Prostate gland (tissue), 2 donors: ENCODE measurements around the gene DOP1B. TPM values are rescaled to one million over a fixed set of nuclear protein-coding genes. Genes with fewer than 3 reads are reported as not detected.
"Not testable (repeated sequence)": the region's sequence is repeated elsewhere in the genome, so short reads cannot be mapped to it uniquely, and the experiment has no call there.

ENCODE experiments used
- DNase-seq: peaks from one replicate; pipeline ENCODE4 v3.0.0-alpha.2; 2019; ENCODE audit warnings: low spot score
- H3K27ac ChIP-seq, 2 donors: fragments of 200-600 bp; sonication (generic); 2 replicates each; pipeline ENCODE4 v1.5.1; 2017 to 2019
- H3K27me3 ChIP-seq: fragments of 200-600 bp; sonication (generic); replicated peaks from 2 replicates; pipeline ENCODE4 v1.5.1; 2019; ENCODE audit not compliant: insufficient read depth
- H3K36me3 ChIP-seq, 2 donors: fragments of 200-600 bp; sonication (generic); 1 replicate in 1 of 2; 2 replicates in 1 of 2; pipeline versions ENCODE4 v1.5.1 to v1.8.1; 2017 to 2019
- H3K4me1 ChIP-seq: fragments of 200-600 bp; sonication (generic); replicated peaks from 2 replicates; pipeline ENCODE4 v1.5.1; 2019
- H3K4me3 ChIP-seq, 2 donors: fragments of 200-600 bp; sonication (generic); 2 replicates each; pipeline ENCODE4 v1.5.1; 2017 to 2019
- H3K9me3 ChIP-seq: fragments of 200-600 bp; sonication (generic); 2 replicates; pipeline ENCODE4 v1.5.1; 2017
- POLR2A ChIP-seq: fragments of 450-650 bp; IDR thresholded peaks from one replicate; pipeline ENCODE4 v1.6.1; 2016; ENCODE audit warnings: antibody characterized with exemption, mild to moderate bottlenecking
- POLR2AphosphoS5 ChIP-seq: sonication (generic); formaldehyde crosslinking; IDR thresholded peaks from one replicate; pipeline ENCODE4 v1.6.1; 2017; ENCODE audit warnings: antibody characterized with exemption
- WGBS: methylation state at CpG from one replicate; pipeline ENCODE4 v1.1.5; 2018; 5-methylcytosine and 5-hydroxymethylcytosine counted together
- intact Hi-C: fragments of 100-400 bp; cut with DNase I; formaldehyde crosslinking; loops from one replicate; pipeline ENCODE4 v1.14.2; 2022
- total RNA-seq, 2 donors: library from RNA; depleted of rRNA; stranded (reverse); fragments of >200 nt; gene quantifications; one replicate each; pipeline ENCODE4 v1.1.0, GENCODE V29; 2016
- TF ChIP-seq, protein P1 (sequence below), 4 experiments: fragments of 200-600 bp in 2 of 4; fragments of 450-650 bp in 2 of 4; sonication (generic) in 2 of 4; IDR thresholded peaks; 1 replicate in 3 of 4; 2 replicates in 1 of 4; pipeline ENCODE4 v1.5.1; 2016 to 2019; ENCODE audit warnings: antibody characterized with exemption in 4 of 4, mild to moderate bottlenecking in 2 of 4, moderate library complexity in 2 of 4

DOP1B gene
- total RNA-seq, 2 donors from 2014 or later: 28.4 to 93.3 TPM

GRCh38 chr21:36127977-36128376, 28.6 kb upstream of the DOP1B start:
- intact Hi-C loops: no loop called here
- Histone ChIP-seq H3K4me3 (no peak overlapping the region), H3K4me1 (peaks cover 16% of the 10 kb centered on the region), H3K27ac (peak overlapping the region; percentile 77 to 84), H3K27me3 (no peaks in the 10 kb centered on the region), H3K9me3 (no peaks in the 10 kb centered on the region), H3K36me3 (no peaks in the 10 kb centered on the region)
- WGBS: 80% methylated on average over 5 of the region's 5 CpGs
- no peak for DNase-seq
- TF ChIP-seq, protein P1, sequence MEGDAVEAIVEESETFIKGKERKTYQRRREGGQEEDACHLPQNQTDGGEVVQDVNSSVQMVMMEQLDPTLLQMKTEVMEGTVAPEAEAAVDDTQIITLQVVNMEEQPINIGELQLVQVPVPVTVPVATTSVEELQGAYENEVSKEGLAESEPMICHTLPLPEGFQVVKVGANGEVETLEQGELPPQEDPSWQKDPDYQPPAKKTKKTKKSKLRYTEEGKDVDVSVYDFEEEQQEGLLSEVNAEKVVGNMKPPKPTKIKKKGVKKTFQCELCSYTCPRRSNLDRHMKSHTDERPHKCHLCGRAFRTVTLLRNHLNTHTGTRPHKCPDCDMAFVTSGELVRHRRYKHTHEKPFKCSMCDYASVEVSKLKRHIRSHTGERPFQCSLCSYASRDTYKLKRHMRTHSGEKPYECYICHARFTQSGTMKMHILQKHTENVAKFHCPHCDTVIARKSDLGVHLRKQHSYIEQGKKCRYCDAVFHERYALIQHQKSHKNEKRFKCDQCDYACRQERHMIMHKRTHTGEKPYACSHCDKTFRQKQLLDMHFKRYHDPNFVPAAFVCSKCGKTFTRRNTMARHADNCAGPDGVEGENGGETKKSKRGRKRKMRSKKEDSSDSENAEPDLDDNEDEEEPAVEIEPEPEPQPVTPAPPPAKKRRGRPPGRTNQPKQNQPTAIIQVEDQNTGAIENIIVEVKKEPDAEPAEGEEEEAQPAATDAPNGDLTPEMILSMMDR (IDR thresholded peaks at IDR 0.05): peak in 1 of 4 experiments; percentile 21
- no peak for TF ChIP-seq POLR2AphosphoS5
- TF ChIP-seq POLR2A: no peak

DNA sequence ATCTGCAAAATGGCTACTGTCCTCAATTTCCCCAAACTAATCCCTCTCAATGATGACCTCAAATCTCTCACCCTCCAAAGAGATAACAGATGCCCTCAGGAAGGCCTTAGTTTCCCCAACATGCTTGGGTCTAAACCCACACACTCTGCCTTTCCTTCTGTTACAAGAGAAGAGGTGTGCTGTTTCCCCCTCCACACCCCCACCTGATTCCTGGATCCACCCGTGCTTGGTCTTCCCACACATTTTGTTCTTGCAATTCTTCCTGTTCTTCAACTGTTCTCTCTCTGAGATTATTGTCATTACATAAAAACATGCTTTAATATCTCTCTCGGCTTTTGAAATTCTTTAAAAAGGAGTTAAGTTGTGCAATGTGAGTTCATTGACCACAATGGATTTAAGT, 27.4 kb upstream of the DOP1B start:
- Histone ChIP-seq H3K4me1 (peaks cover 16% of the 10 kb centered on the region), H3K4me3 (no peak overlapping the region), H3K36me3 (no peaks in the 10 kb centered on the region), H3K27ac (peak overlapping the region; percentile 75 to 83), H3K27me3 (no peaks in the 10 kb centered on the region), H3K9me3 (no peaks in the 10 kb centered on the region)
- intact Hi-C loops: no loop called here
- 38% methylated on average over 2 of the region's 2 CpGs for WGBS
- TF ChIP-seq POLR2A (no peak), POLR2AphosphoS5 (no peak)
- TF ChIP-seq, protein P1 (IDR thresholded peaks at IDR 0.05): no peak
- no peak for DNase-seq

- intact Hi-C loops: not testable (repeated sequence)
- H3K4me1 ChIP-seq: peaks cover 16% of the 10 kb centered on the region
Measured at GRCh38 chr21:36130414-36130762, 26.2 kb upstream of the DOP1B start.

DNA sequence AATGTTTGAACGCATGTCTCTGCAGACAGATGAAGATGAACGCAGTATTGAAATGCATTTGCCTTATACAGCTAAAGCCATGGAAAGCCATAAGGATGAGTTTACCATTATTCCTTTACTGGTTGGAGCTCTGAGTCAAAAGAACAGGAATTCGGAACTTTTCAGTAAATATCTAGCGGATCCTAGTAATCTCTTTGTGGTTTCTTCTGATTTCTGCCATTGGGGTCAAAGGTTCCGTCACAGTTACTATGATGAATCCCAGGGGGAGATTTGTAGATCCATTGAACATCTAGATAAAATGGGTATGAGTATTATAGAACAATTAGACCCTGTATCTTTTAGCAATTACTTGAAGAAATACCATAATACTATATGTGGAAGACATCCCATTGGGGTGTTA, 25.8 kb upstream of the DOP1B start:
- DNase-seq, H3K27me3 ChIP-seq, H3K27ac ChIP-seq, H3K36me3 ChIP-seq, H3K4me3 ChIP-seq, H3K9me3 ChIP-seq, intact Hi-C loops: not testable (repeated sequence)
- WGBS: 91% methylated on average over 5 of the region's 5 CpGs
- H3K4me1 ChIP-seq: peaks cover 15% of the 10 kb centered on the region

More at GRCh38 chr21:36130414-36130762, 26.2 kb upstream of the DOP1B start:
- WGBS: 16% methylated on average over 11 of the region's 18 CpGs
- DNase-seq, H3K27me3 ChIP-seq, H3K36me3 ChIP-seq, H3K9me3 ChIP-seq: not testable (repeated sequence)
- peak overlapping the region in 1 of 2 donors; percentile 83 for H3K27ac ChIP-seq
- peak overlapping the region; percentile 35 to 42 for H3K4me3 ChIP-seq

- peaks cover 2% of the 10 kb centered on the region for H3K4me1 ChIP-seq
- peak overlapping the region in 1 of 2 donors; percentile 12 for H3K27ac ChIP-seq
- WGBS: 74% methylated on average over 8 of the region's 8 CpGs
Measured at GRCh38 chr21:36132696-36133095, 23.9 kb upstream of the DOP1B start.

More at GRCh38 chr21:36132696-36133095, 23.9 kb upstream of the DOP1B start:
- DNase-seq: no peak
- no peak overlapping the region for H3K4me3 ChIP-seq
- intact Hi-C loops: no loop called here
- no peaks in the 10 kb centered on the region for H3K9me3 ChIP-seq
- no peaks in the 10 kb centered on the region for H3K36me3 ChIP-seq
- no peaks in the 10 kb centered on the region for H3K27me3 ChIP-seq
- TF ChIP-seq POLR2A (no peak), POLR2AphosphoS5 (no peak)
- TF ChIP-seq, protein P1 (IDR thresholded peaks at IDR 0.05): no peak
